CD4-positive, alpha-beta T cell treated with Interleukin-12 subunit alpha and Interleukin-12 subunit beta, for 1 hour (primary cell): ENCODE measurements around the gene SPTB.

Source experiments
- DNase-seq: peaks from one replicate; pipeline ENCODE4 v3.0.0-alpha.2; 2020

SPTB gene

DNA sequence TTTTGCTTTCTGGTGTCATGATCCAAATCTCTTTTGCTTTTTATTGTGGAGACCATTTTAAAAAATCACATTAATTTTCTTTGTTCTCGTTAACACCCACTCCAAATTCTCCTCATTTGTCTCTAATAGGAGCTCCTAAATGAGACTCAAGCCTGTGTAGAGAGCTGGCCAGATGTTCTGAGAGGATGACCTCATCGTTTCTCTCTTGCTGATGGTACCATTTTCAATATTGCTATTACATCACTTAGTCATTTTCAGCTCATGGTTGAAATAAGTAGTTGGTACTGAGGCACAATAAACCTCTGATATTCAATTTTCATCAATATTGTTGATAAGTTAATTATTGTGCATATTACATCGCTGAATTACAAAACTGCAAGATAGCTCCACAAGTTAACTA is 31.5 kb downstream of the SPTB start:
- no peak for DNase-seq

DNA sequence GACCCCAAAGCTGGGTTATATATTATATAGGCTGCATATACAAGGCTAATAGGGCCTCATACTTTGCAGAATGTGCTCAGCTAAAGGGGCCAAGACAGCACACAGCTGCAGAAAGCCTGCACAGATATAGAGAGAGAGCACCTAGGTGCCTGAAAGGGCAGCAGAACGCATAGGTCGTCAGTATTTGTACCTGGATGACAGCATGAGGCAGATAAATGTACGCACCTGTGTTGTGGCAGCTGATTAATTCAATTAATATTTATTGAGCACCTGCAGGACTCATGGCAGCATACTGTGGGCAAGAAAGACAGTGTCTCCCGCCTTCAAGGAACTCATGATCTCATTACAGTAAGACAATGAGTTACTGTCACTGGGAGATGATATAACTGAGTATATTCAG is 33.4 kb downstream of the SPTB start:
- DNase-seq = no peak

DNA sequence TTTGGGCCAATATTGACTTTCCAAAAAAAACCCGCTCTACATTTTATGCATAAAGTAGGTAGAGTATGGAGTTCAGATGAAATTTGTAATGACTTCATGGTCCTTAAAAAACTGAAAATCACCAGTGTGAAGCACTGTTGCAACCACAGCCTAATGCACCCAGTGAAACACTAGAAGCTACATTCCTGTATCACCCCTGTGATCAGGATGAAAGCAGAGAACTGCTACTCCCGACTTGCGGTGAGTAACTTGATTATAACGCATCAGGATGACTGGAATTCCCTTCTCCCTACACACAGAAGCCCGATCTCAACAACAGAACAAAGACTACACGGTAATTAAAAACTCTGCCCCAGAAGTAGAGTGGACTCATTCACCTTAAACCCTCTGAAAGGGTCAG is 33.8 kb downstream of the SPTB start:
- no peak for DNase-seq

DNA sequence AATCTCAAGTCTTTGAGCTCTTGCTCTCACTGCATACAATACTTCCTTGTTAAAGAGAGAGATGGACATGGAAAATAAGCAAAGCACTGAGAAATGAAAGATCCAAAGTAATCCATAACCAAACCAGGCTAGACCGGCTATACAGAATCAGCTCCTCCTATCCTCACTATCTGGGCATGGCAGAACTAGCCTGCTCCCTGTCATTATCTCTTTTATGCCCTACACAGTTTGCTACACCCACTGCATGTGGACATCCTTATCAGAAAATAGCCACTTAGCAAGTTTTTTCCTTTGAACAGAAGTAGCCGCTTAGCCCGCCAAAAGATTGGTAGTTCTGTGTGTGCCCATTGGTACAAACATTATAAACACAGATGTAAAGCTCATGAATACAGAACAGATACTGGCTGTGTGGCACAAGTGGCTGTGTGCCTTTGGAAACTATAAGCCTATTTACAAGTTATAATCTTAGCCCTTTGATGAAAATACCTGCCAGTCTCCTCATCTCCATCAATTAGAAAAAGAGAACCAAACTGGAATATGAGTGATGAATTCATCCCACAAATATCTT is 34.7 kb downstream of the SPTB start:
- DNase-seq = no peak

DNA sequence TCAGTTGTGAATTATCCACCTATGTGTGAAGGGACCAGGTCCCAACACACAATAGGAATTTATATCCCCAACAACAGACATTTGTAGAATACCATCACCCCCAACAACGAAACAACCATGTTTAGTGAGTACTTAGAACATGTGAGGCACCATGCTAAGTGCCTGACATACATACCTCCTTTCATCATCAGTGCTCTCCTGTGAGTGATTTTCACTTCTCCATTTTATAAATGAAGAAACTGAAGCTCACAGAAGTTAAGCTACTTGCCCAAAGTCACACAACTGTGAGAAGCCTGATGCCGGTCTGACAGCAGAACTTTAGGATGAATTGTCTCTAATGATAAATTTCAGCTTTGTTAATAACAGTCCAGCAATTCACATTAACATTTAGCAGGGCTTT is 35.4 kb downstream of the SPTB start:
- DNase-seq = no peak

DNA sequence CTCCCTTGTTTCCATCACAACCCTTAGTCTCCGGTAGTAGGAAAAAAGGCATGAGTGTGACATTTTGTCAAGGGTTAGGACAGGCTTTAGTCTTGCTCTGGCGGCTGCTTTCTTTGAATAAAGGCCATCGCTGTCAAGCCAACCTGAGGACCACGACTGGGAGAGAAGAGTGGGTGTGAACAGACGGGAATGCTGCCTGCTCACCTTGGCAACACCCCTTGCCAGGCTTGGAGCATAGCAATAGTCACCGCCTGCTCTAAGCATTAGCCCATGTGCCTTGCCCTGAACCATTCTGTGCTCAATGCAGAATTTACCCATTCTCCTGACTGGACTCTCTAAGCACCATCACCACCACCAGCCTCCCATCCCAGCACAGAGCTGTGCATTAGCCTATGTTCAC is 36.2 kb downstream of the SPTB start:
- DNase-seq = no peak

DNA sequence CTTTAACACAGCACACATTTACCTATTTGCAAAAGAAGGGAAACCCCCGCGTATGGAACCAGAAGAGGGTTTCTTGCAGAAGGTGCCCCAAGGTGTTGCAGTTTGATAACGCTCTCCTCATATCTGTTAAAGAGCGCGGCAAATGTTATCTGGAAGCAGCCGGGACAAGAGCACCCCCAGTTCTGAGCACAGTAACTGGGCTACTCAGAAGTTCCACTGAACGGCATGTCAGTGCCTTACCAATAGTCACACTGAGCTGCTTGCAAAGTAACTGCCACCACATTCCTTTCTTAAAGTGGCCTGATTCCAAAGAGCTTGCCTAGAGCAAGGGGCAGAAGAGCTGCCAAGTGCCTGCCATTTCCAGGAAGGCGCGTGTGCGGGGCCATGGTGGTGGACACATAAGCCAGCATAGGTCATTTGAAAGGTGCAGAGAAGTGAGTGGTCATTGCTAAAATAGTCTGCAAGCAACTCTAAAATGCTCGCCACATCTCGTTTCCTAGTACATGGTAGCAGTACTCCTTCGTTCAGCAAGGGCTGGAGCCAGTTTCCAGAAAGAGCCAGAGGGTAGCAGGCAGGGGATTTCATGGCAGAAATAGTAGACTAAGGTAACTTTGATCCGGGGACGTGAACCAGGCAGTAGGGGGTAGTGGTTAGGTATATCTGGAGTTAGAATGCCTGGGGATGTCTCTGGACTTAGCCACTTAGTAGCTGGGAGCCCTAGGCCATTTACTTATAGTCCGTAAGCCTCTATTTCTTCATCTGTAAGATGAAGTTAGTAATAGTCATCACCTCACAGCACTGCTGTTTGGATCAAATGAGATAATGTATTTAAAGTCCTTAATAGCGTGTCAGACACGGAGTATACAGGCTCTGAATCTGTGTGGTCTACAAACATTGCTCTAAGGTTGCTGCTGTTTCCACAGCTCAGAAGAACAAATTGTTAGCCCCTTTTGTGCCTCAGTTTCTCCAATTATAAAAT is 37.6 kb downstream of the SPTB start:
- no peak for DNase-seq

DNA sequence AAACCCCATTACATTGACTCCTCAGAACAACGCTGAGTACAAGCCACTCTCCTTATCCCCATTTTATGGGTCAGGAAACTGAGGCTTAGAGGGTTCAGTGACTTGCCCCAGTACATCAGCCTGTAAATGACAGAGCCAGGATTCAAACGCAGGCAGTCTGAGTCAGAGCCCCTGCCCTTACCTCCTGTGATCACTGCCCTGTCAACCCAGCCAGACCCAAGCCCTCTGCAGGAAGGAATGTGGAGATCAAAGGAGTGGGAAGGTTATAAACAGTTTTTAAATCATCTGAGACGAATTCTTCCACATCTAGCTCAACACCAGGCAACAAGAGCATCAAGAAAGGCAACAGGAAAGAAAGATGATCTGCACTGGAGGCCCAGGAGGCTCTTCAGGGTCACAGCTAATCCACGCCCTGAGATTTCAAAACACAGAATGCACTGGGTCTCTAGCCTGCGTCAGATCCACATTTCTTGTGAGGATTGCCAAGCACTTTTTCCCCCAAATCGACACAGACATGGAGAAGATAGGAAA is 38.5 kb downstream of the SPTB start:
- DNase-seq = no peak

DNA sequence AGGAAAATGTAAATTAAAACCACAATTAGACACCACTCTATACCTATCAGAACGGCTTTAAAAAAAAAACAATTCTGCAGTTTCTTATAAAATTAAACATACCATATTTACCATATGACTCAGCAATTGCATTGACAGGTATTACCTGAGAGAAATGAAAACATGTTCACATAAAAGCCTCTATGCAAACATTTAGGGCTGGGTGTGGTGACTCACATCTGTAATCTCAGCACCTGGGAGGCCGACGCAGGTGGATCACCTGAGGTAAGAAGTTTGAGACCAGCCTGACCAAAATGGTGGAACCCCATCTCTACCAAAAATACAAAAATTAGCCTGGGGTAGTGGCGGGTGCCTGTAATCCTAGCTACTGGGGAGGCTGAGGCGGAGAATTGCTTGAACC is 41.1 kb downstream of the SPTB start:
- DNase-seq = no peak

DNA sequence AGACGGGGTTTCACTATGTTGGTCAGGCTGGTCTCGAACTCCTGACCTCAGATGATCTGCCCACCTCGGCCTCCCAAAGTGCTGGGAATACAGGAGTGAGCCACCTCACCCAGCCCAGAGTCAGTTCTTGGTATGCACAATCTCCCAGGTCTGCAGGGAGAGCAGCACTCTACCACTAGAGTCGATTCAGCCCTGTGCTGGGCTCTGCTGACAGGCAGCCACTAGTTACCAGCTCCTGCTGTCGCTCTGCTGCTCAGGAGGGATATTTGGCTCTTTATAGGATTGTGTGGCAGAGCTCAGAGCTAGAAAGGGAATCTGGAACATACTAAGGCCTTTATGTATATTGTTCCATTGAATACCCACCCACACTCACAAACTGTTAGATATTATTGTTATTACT is 44.3 kb downstream of the SPTB start:
- DNase-seq = no peak

DNA sequence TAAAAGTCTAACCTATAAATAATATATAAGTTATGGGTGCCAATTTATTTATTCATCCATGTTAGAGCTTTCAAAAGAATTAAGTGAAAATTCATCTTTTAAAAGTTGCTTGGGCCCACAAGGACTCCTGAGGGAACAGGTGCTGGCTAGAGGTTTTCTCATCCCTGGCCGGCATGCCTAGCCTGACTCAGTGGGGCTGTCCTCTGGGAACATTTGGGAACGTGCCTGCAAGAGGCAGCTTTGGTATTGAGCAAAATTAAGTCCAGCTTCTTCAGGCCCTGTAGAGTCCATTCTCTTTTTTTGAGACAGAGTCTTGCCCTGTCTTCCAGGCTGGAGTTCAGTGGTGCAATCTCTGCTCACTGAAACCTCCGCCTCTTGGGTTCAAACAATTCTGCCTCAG is 44.7 kb downstream of the SPTB start:
- no peak for DNase-seq

DNA sequence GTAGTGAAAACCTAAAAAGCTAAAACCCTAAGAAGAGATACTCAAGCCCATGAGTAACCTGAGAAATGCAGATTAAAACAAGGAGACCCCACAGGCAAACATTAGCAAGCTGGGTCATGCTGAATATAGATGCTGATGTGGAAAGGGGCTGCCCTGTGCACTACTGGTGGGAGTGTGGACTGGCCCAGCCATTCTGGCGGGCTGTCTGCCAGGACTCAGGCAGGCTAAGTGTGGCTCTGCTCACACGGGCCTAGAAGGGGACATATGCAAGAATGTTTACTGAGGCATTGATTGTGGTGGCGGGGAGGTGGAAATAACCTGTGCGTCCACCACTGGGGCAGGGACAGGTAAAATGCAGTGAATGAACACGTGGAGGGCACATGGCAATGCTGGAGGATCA is 48.3 kb downstream of the SPTB start:
- no peak for DNase-seq

DNA sequence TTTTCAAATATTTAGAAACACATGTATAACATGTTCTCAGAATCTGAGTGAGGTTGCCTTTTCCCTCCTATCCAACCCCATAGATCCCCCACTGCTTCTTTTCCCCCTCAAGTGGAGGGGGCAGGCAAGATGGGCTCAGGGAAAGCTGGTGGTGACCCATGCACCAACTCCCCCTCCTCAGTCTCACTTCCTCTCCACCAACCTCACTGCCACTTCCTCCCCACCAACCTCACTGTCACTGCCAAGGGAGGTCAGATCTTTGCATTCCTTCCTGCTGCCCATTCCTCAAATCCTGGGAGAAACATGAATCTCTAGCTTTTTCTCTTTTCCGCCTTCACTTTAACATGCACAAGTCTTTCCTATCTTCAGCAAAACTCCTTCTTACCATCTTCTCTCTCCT is 48.7 kb downstream of the SPTB start:
- DNase-seq = no peak

DNA sequence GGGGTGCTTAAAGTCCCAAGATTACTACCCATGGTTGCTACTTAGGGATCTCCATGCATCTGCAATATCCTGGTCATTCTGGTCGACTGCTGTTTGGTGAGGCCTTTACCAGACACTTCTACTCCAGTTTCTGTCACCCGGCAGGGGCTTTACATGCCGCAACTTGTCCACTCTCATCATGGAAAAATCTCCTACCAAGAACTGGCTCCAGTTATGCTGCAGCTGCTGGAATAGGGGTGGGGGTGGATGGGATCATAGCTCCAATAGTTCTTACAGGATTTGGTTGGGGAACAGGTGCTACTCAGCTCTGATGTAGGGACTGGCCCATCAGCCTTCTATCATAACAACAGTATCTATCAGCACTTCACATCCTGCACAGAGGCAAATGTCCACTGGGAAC is 51.6 kb downstream of the SPTB start:
- no peak for DNase-seq

DNA sequence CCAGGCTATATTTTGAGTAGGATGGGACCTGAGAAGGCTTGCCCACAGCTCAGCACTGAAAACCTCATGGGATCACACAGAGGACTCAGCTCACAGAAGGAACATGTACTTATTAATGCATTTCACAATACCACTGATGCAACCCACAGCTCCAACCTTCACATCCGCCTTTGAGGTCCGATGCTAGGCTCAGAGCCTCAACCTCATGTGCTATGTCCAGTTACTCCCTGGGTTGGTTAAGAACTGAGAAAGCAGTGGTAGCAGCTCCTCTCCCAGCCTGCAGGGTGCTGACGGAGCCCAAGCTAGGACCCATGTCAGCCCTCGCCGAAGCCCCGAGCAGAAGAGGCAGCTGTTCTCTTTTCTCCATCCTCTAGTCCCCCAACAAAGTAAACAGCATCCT is 52.9 kb downstream of the SPTB start:
- no peak for DNase-seq

DNA sequence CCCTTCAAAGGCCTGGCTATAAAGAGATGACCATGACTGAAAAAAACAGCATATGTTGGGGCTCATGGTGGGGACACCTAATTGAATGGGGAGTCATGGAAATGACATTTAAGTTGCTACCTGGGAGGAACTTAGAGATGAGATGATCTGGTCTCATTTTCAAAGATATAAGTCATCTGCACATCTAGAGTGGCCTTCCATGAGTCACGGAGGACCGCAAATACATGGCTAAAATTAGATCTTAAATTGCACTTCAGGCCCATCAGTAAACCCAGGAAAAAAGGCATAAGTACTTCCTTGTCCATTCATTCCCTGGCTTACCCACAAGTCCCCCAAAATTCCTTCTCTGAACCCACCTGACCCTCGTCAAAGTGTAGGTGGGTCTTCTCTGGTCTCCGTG is 53.4 kb downstream of the SPTB start:
- no peak for DNase-seq

DNA sequence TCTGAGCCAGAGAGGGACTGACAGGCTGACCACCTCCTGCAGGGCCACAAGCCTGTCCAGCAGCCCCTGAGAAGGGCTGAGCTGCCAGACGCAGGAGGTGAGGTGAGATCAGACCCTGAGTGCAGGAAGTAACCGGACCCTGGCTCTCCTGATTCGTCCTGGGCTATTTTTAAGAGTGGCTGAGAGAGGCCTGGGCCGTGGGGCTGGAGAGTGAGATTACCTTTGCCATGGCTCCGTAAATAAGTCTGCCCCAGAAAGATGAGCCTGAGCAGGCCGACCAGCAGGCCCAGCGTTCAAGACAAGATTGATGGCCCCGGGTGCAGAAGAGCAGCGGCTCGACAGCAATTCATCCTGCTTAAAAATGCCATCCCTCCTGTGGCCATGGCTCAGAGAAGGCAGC is 54.2 kb downstream of the SPTB start:
- DNase-seq = no peak

DNA sequence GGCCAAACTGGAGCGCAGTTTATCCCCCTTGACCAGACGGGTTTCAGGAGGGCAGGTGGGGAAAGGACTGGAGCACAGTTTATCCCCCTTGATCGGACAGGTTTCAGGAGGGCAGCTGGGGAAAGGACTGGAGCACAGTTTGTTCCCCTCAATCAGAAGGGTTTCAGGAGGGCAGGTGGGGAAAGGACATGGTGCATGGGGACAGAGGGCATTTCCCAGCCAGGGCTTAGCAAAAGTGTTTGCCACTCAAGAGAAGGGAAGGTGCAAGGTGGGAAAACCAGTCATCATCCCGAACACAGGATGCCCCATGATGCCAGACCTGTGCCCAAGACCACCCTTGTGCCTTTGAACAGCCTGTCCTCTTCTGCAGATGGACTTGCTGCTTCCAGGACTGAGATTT is 54.7 kb downstream of the SPTB start:
- DNase-seq = no peak

DNA sequence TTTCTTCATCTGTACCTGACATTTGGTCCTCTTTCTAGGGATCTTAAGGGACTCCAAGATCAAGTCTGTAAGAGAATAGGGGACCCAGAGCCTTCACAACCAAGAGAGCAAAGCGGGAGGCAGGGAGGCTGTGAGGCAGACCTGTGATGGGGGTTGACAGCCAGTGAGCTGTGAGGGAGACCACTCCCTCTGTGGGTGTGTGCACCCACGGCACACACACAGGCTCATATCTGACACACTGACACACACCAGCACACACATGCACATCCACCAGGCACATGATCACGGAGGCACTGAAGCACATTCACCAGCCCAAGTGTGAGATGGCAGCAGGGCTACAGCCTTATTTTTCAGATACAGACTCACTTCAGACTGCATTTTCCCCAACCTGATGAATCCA is 55.2 kb downstream of the SPTB start:
- no peak for DNase-seq

DNA sequence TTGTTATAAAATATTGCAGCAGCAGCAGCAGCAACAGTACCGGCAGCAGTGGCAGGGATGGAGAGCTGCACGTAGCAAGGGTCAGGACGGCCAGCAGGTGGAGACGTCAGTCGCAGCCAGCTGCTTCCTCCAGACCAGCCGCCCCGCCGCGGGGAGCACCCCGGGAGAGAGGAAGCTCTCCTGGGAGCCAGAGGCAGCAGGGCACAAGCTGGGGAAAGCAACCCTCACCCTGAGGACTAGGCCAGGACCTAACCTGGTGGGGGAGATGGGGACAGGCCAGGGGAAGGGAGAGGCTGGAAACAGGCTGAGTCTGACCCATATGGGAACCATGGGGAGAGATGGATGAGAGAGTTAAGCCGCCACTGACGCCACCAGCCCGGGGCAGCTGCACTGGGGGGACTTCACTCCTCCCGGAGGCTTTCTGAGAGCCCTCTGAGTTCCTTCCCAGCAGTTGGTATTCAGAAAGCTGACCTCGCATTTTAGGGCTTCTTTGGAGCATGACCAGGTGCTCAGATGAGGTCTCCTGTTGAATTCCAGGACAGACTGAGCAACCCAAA is 56.3 kb downstream of the SPTB start:
- peak; percentile 67 for DNase-seq

DNA sequence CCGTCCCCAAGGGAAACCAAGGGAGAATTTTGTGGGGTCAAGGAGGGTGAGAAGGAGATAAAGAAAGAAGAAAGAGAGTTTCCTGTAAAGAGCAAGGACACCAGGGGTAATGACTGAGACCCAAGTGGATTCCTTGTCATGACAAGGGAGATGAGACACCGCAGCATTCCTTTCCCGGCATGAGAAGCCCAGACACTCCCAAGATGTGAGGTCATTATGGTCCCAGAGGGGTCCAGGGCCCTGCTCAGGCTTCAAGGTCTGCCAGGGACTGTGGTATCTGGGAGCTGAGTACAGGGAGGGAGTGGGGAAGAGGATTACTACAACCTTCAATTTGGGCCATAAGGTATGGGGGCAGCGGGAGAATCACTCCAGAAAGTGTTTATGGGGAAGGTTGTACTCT is 58.1 kb downstream of the SPTB start:
- DNase-seq = no peak

DNA sequence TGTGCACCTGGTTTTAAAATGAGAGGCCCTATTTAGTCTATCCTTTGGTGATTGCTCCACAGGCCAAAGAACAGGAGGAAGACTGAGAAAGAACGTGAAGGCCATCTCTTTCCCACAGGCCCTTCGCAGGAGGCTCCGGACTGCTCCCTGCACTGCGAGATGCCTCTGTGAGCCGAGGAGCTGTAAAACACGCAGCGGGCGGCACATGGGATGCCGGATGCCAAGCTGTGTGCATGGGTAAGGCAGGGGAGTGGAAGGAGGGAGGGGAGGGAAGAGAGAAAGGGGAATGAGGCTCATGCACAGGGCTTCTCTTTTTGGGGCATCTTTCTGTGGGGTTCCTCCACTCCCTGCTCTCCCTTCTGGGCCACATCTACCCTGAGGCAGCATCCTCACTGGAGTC is 61.6 kb downstream of the SPTB start:
- DNase-seq = no peak

DNA sequence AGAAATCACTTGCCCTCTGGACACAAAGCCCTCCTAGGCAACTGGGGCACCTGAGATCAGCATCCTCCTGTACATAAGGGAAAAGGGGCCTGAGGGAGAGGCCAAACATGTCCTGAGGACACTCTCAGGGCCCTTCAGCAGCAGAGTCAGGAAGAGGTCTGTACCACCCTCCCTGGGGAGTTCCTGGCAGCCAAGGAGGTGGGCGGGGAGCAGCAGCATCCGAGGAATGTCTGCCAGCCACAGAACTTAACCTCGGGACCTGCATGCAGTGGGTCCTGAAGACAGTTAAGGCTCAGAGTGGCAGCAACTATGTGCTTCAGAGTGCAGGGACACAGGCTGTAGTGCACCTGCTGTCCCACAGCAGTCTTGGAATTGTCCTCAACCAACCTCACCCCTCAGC is 62.1 kb downstream of the SPTB start:
- no peak for DNase-seq

DNA sequence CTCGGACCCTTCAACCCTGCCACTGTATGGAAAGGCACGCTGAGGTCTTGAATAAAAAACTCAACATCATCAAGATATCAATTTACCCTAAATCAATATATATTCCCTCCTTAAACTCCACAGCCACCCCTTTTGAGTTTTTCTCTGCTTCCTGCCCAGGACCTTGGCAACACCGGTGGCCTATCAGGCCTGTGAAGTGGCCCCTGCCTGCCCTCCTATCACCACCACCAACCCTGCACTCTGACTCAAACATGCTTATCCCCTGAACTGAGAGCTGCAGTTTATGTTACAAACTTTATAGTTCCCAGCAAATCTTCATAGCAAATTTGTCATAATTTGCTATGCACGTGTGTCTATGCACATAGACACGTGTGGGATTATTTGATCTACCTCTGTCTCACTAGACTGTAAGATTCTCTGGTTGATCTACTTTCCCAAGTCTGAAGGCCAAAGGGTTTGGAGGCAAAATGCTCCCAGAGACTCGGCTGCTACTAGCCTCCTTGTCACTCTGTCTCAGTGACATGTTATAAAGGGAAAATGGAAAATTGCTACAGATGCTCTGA is 63.4 kb downstream of the SPTB start:
- no peak for DNase-seq
